Glutamatergic neuron (in vitro differentiated cells): Measurements from ENCODE around the gene AK1. TPM values are rescaled to one million over a fixed set of nuclear protein-coding genes. Genes with fewer than 3 reads are reported as not detected.

Experiments
- DNase-seq: peaks from one replicate; pipeline ENCODE4 v3.0.0; 2022
- H3K27ac Mint-ChIP-seq: one replicate; pipeline ENCODE4 v1.8.0; 2020; ENCODE audit warnings: mild to moderate bottlenecking, mixed read lengths, inconsistent platforms; ENCODE audit not compliant: unreplicated experiment
- H3K27me3 Mint-ChIP-seq: one replicate; pipeline ENCODE4 v1.8.0; 2020; ENCODE audit warnings: mild to moderate bottlenecking, moderate library complexity, mixed read lengths, inconsistent platforms; ENCODE audit not compliant: unreplicated experiment
- H3K36me3 Mint-ChIP-seq: one replicate; pipeline ENCODE4 v1.8.0; 2020; ENCODE audit warnings: mild to moderate bottlenecking, mixed read lengths, inconsistent platforms; ENCODE audit not compliant: unreplicated experiment
- H3K4me1 Mint-ChIP-seq: one replicate; pipeline ENCODE4 v1.8.0; 2020; ENCODE audit warnings: mild to moderate bottlenecking, low read depth, mixed read lengths, inconsistent platforms; ENCODE audit not compliant: unreplicated experiment
- H3K4me3 Mint-ChIP-seq: one replicate; pipeline ENCODE4 v1.8.0; 2020; ENCODE audit warnings: mild to moderate bottlenecking, mixed read lengths, inconsistent platforms; ENCODE audit not compliant: unreplicated experiment
- H3K9me3 Mint-ChIP-seq: one replicate; pipeline ENCODE4 v1.8.0; 2020; ENCODE audit warnings: mild to moderate bottlenecking, moderate library complexity, mixed read lengths, inconsistent platforms; ENCODE audit not compliant: unreplicated experiment
- CTCF ChIP-seq: fragments of 200-600 bp; sonication (generic); IDR thresholded peaks from one replicate; pipeline ENCODE4 v1.5.0; 2021; ENCODE audit not compliant: partially characterized antibody, unreplicated experiment
- total RNA-seq: library from RNA; stranded (reverse); fragmentation: NEBNext Ultra II Directional; extraction: Animal tissue kit (Norgen Biotek cat#: 25700); gene quantifications from one replicate; pipeline ENCODE4 v1.2.1, GENCODE V29; 2021; ENCODE audit not compliant: unreplicated experiment

AK1 gene
- total RNA-seq, 1 donor from 2014 or later: 121 TPM

GRCh38 chr9:127833555-127833954 is 43.9 kb downstream of the AK1 start:
- Mint-ChIP-seq H3K9me3 (peaks cover 2% of the 10 kb centered on the region), H3K27ac (no peak overlapping the region), H3K36me3 (no peaks in the 10 kb centered on the region), H3K4me1 (peaks cover 2% of the 10 kb centered on the region), H3K27me3 (peaks cover 2% of the 10 kb centered on the region), H3K4me3 (no peak overlapping the region)
- no peak for TF ChIP-seq CTCF
- DNase-seq: no peak

- H3K36me3 Mint-ChIP-seq: no peaks in the 10 kb centered on the region
- H3K27me3 Mint-ChIP-seq: peaks cover 2% of the 10 kb centered on the region
- no peak overlapping the region for H3K4me3 Mint-ChIP-seq
- DNase-seq: no peak
- no peaks in the 10 kb centered on the region for H3K9me3 Mint-ChIP-seq
- no peak for TF ChIP-seq CTCF
- peaks cover 2% of the 10 kb centered on the region for H3K4me1 Mint-ChIP-seq
- no peak overlapping the region for H3K27ac Mint-ChIP-seq
Observed at GRCh38 chr9:127832248-127832647, 45.2 kb downstream of the AK1 start.

GRCh38 chr9:127829205-127829906 is 48.1 kb downstream of the AK1 start:
- TF ChIP-seq CTCF: no peak
- DNase-seq: no peak
- H3K27ac Mint-ChIP-seq: no peak overlapping the region
- H3K27me3 Mint-ChIP-seq: peaks cover 6% of the 10 kb centered on the region
- no peaks in the 10 kb centered on the region for H3K36me3 Mint-ChIP-seq
- no peaks in the 10 kb centered on the region for H3K9me3 Mint-ChIP-seq
- H3K4me3 Mint-ChIP-seq: no peak overlapping the region
- peaks cover 2% of the 10 kb centered on the region for H3K4me1 Mint-ChIP-seq

- peak; percentile 84 for DNase-seq
- Mint-ChIP-seq H3K27ac (peak overlapping the region; percentile 17), H3K36me3 (no peaks in the 10 kb centered on the region), H3K27me3 (peaks cover 8% of the 10 kb centered on the region), H3K9me3 (no peaks in the 10 kb centered on the region), H3K4me1 (peaks cover 2% of the 10 kb centered on the region), H3K4me3 (peak overlapping the region; percentile 76)
- TF ChIP-seq CTCF: no peak
Observed at GRCh38 chr9:127828262-127829031, 49.0 kb downstream of the AK1 start.
